ENCODE measurements around the gene SMIM28.

The SMIM28 gene

GRCh38 chr6:138374230-138374629, 3.5 kb upstream of the SMIM28 start:
- DNase-seq (ENCODE audit: low read depth in 2 of 2), result no peak

- no peak for DNase-seq (ENCODE audit: low read depth in 2 of 2)
Observed at GRCh38 chr6:138374815-138375214, 2.9 kb upstream of the SMIM28 start.

- no peak for DNase-seq (ENCODE audit: low read depth in 2 of 2)
Observed at GRCh38 chr6:138377042-138377441, 663 bp upstream of the SMIM28 start.

- DNase-seq (ENCODE audit: low read depth in 2 of 2), result no peak
Observed at GRCh38 chr6:138378463-138378862, 758 bp downstream of the SMIM28 start.

GRCh38 chr6:138382498-138383265, 5.0 kb downstream of the SMIM28 start:
- DNase-seq (ENCODE audit: low read depth in 2 of 2), result no peak

GRCh38 chr6:138383776-138384175, 6.1 kb downstream of the SMIM28 start:
- DNase-seq (ENCODE audit: low read depth in 2 of 2), result no peak

GRCh38 chr6:138386897-138387296, 9.2 kb downstream of the SMIM28 start:
- no peak for DNase-seq (ENCODE audit: low read depth in 2 of 2)

GRCh38 chr6:138387577-138388368, 10.1 kb downstream of the SMIM28 start:
- DNase-seq (ENCODE audit: low read depth in 2 of 2), result no peak

- no peak for DNase-seq (ENCODE audit: low read depth in 2 of 2)
Observed at GRCh38 chr6:138389551-138389950, 11.8 kb downstream of the SMIM28 start.

- no peak for DNase-seq (ENCODE audit: low read depth in 2 of 2)
Observed at GRCh38 chr6:138393871-138394783, 16.4 kb downstream of the SMIM28 start.

GRCh38 chr6:138396709-138397108, 19.0 kb downstream of the SMIM28 start:
- DNase-seq (ENCODE audit: low read depth in 2 of 2), result no peak

GRCh38 chr6:138397128-138398122, 19.7 kb downstream of the SMIM28 start:
- DNase-seq (ENCODE audit: low read depth in 2 of 2), result no peak

GRCh38 chr6:138400326-138400725, 22.6 kb downstream of the SMIM28 start:
- DNase-seq (ENCODE audit: low read depth in 2 of 2), result no peak

- no peak for DNase-seq (ENCODE audit: low read depth in 2 of 2)
Observed at GRCh38 chr6:138401960-138402837, 24.5 kb downstream of the SMIM28 start.

GRCh38 chr6:138402838-138403187, 25.1 kb downstream of the SMIM28 start:
- no peak for DNase-seq (ENCODE audit: low read depth in 2 of 2)

GRCh38 chr6:138403324-138403800, 25.7 kb downstream of the SMIM28 start:
- DNase-seq (ENCODE audit: low read depth in 2 of 2), result peak; percentile 13 to 17

- DNase-seq (ENCODE audit: low read depth in 2 of 2), result peak; percentile 75 to 90
Observed at GRCh38 chr6:138403801-138404665, 26.3 kb downstream of the SMIM28 start, which contains the start of gene HEBP2. Gene HEBP2, plus strand, starts transcription at chr6:138404223. Its CDS starts 273 bp downstream, at chr6:138404496.

GRCh38 chr6:138404666-138405337, 27.1 kb downstream of the SMIM28 start:
- peak in 1 of 2 donors; percentile 6 for DNase-seq (ENCODE audit: low read depth in 2 of 2)

Data from stimulated activated CD4-positive, alpha-beta T cell treated with anti-CD3 and anti-CD28 coated beads, Interleukin-1b, Interleukin-23, amount 100 ng/mL, for 4 hours (primary cell).